Right cardiac atrium (tissue), 5 donors: ENCODE measurements around the gene S100A14. TPM values are rescaled to one million over a fixed set of nuclear protein-coding genes. Genes with fewer than 3 reads are reported as not detected.
A peak's percentile ranks its signal among the peaks of the same experiment; 100 is the strongest.
"Not testable (repeated sequence)": the region's sequence is repeated elsewhere in the genome, so short reads cannot be mapped to it uniquely, and the experiment has no call there.

Experiments
- ATAC-seq, 2 donors: fragments of 200-7000 bp; cut with Tn5 transposase; one replicate each; pipeline versions ENCODE4 v1.8.0 to v1.9.1; 2020; ENCODE audit warnings: moderate library complexity in 2 of 2, mild to moderate bottlenecking in 1 of 2
- DNase-seq, 3 donors: peaks; one replicate each; pipeline ENCODE4 v3.0.0-alpha.2; 2020
- H3K27ac ChIP-seq: one replicate; pipeline ENCODE4 v1.5.1; 2013; ENCODE audit warnings: mild to moderate bottlenecking, low read length, control low read depth, moderate library complexity
- H3K27me3 ChIP-seq: one replicate; pipeline ENCODE4 v1.6.1; 2013; ENCODE audit not compliant: control insufficient read depth, insufficient read depth
- H3K4me1 ChIP-seq: one replicate; pipeline ENCODE4 v1.6.1; 2013; ENCODE audit warnings: low read length; ENCODE audit not compliant: control insufficient read depth, insufficient read depth
- H3K4me3 ChIP-seq: one replicate; pipeline ENCODE4 v1.5.1; 2013; ENCODE audit warnings: low read length, control low read depth
- H3K9me3 ChIP-seq: one replicate; pipeline ENCODE4 v1.6.1; 2013; ENCODE audit warnings: low read length; ENCODE audit not compliant: control insufficient read depth
- WGBS: extraction: QIAGEN DNeasy Blood & Tissue Kit; methylation state at CpG from one replicate; pipeline ENCODE4 v1.1.7; 2013; 5-methylcytosine and 5-hydroxymethylcytosine counted together
- intact Hi-C, 4 donors: fragments of 100-400 bp; cut with DNase I; formaldehyde crosslinking; loops; one replicate each; pipeline versions ENCODE4 v1.11.0 to v1.14.0; 2022 to 2023
- polyA plus RNA-seq: library from polyadenylated mRNA; stranded (reverse); fragments of 200-250 nt; gene quantifications from one replicate; pipeline ENCODE4 v1.2.3, GENCODE V29; 2013
- total RNA-seq, 4 donors: library from RNA; stranded (reverse); fragmentation: NEBNext Ultra II Directional; extraction: Animal tissue kit (Norgen Biotek cat#: 25700); gene quantifications; one replicate each; pipeline ENCODE4 v1.2.1, GENCODE V29; 2021
- donor health status: healthy with polysubstance abuse.
- donor health status: DM: no; HTN: yes; CAD: no.
- donor health status: DM: no; HTN: no; CAD: no.
- donor health status: DM: no; HTN: yes; CAD: no; lungs with severe emphysema.
- donor health status: DM: yes; HTN: yes; CAD: no.

S100A14 gene
- total and polyA plus RNA-seq, 5 donors, result 2.5 to 5.6 (median 4.3) TPM

DNA sequence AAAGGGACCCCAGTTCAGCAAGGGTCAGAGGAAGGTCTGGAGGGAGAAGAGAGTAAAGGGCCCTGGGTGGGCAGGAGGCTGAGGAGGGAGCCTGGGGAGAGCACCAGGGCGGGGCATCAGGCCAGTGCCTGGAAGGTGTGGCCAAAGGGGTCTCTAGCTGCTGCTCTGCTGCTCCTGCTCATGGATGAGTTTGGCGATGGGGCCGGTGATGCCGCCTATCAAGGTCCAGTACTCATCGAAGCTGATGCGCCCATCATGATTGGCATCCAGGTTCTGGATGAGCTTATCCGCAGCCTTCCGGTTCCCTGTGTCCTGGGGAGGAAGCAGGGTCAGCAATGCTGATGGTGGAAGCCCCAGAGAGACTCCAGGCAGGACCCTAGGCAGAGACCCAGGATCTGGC lies 8.7 kb downstream of the S100A14 start:
- 83% methylated on average over 8 of the region's 8 CpGs for WGBS
- Histone ChIP-seq H3K9me3 (no peaks in the 10 kb centered on the region), H3K27me3 (no peaks in the 10 kb centered on the region), H3K27ac (peak overlapping the region; percentile 77), H3K4me1 (peaks cover 12% of the 10 kb centered on the region), H3K4me3 (no peak overlapping the region)
- intact Hi-C loops, result no loop called here
- no peak for DNase-seq
- ATAC-seq, result no peak

GRCh38 chr1:153606194-153606593 lies 9.9 kb downstream of the S100A14 start:
- no peak overlapping the region for H3K4me3 ChIP-seq
- DNase-seq, result no peak
- H3K27me3 ChIP-seq, result no peaks in the 10 kb centered on the region
- 93% methylated on average over 11 of the region's 11 CpGs for WGBS
- H3K4me1 ChIP-seq, result peaks cover 12% of the 10 kb centered on the region
- H3K27ac ChIP-seq, result no peak overlapping the region
- intact Hi-C loops, result no loop called here
- H3K9me3 ChIP-seq, result no peaks in the 10 kb centered on the region
- no peak for ATAC-seq

GRCh38 chr1:153602749-153603148 lies 13.4 kb downstream of the S100A14 start:
- DNase-seq (no peak), ATAC-seq (no peak)
- H3K9me3 ChIP-seq, result no peaks in the 10 kb centered on the region
- intact Hi-C loops, result no loop called here
- H3K4me3 ChIP-seq, result no peak overlapping the region
- no peaks in the 10 kb centered on the region for H3K27me3 ChIP-seq
- 92% methylated on average over 6 of the region's 6 CpGs for WGBS
- H3K27ac ChIP-seq, result no peak overlapping the region
- H3K4me1 ChIP-seq, result no peaks in the 10 kb centered on the region

GRCh38 chr1:153599847-153600246 lies 16.3 kb downstream of the S100A14 start:
- Histone ChIP-seq H3K9me3 (no peaks in the 10 kb centered on the region), H3K27ac (no peak overlapping the region), H3K4me3 (no peak overlapping the region), H3K27me3 (no peaks in the 10 kb centered on the region), H3K4me1 (no peaks in the 10 kb centered on the region)
- 91% methylated on average over 7 of the region's 7 CpGs for WGBS
- DNase-seq (no peak), ATAC-seq (no peak)
- intact Hi-C loops, result no loop called here

DNA sequence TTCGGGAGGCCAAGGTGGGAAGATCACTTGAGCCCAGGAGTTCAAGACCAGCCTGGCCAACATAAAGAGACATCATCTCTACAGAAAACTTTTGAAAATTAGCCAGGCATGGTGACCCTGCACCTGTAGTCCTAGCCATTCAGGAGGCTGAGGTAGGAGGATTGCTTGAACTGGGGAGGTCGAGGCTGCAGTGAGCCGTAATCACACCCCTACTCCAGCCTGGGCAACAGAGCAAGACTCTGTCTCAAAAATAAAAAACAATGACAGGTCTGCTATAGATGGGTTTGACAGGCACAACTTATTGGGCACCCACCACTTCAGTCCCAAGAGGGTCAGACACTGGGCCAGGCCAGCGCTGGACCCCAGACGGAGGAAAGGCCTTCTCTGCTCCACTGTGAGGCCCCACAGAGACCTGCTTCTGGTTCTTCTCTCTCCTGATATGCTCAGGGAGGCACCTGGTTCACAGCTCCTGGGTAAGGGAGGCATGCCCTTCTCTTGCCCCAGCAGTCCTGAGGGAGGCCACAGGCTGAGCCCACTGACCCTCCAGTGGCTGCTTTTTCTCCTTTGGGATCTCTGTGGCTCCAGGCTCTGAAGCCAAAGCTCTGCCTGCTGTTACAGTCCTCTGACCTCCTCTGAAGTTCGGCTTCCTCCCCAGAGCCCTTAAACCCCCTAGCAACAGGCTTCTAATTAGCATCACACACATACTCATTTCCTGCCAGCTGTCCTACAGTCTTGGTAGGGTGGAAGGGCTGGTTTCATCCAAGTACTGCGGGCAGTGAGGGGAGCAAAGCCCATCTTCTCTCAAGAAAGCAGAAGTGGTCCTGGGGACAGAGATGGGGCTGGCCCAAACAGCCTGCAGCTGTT lies 17.6 kb downstream of the S100A14 start:
- no peaks in the 10 kb centered on the region for H3K4me1 ChIP-seq
- DNase-seq (no peak), ATAC-seq (peak; percentile 29 to 53)
- H3K9me3 ChIP-seq, result no peaks in the 10 kb centered on the region
- no peak overlapping the region for H3K4me3 ChIP-seq
- 67% methylated on average over 7 of the region's 7 CpGs for WGBS
- intact Hi-C loops, result no loop called here
- H3K27me3 ChIP-seq, result no peaks in the 10 kb centered on the region
- no peak overlapping the region for H3K27ac ChIP-seq

- H3K4me1 ChIP-seq, result no peaks in the 10 kb centered on the region
- ATAC-seq (no peak), DNase-seq (no peak)
- H3K27ac ChIP-seq, result no peak overlapping the region
- H3K9me3 ChIP-seq, result no peaks in the 10 kb centered on the region
- H3K4me3 ChIP-seq, result no peak overlapping the region
- WGBS, result 91% methylated on average over 6 of the region's 6 CpGs
- H3K27me3 ChIP-seq, result no peaks in the 10 kb centered on the region
- intact Hi-C loops, result no loop called here
Observed at GRCh38 chr1:153597206-153597605, 18.9 kb downstream of the S100A14 start.

DNA sequence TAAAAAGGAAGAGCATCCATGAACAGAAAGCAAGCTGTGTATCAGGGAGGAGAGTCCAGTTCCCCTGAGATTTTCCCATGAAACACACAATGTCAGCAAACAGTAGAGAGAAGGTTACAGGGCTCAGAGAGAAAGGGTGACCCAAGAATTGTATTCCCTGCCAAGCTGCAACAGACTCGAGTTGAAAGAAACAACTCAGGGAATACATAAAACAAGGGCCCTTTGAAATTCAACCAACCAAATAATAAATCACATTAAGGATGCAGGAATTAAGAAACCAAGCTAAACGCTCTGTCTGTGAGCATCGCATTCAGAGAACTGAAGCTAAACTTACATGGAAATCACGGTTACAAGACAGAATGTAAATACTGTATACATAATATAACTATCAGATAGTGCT lies 23.4 kb downstream of the S100A14 start:
- intact Hi-C loops, result no loop called here
- Histone ChIP-seq H3K27ac (no peak overlapping the region), H3K9me3 (no peaks in the 10 kb centered on the region), H3K27me3 (no peaks in the 10 kb centered on the region), H3K4me3 (no peak overlapping the region), H3K4me1 (no peaks in the 10 kb centered on the region)
- DNase-seq (no peak), ATAC-seq (no peak)
- WGBS, result 57% methylated on average over 4 of the region's 4 CpGs

DNA sequence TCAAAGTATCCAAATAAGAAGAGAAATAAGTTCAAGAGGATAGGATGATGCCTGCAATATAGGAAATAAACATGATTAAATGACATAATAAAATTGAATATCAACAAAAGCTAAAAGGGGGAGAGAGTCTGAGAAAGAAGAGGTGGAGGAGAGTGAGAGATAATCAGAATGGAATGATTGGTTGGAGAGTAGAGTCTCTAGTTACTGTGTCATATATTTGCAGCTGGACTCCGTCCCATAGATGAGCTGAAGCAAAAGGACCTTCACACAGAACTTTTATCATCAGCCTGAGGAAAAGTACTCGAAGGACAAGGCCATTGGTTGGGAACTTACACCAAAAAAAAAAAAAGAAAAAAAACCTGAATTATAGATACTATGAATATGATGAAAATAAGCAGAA lies 27.6 kb downstream of the S100A14 start:
- Histone ChIP-seq H3K27ac (no peak overlapping the region), H3K9me3 (no peaks in the 10 kb centered on the region), H3K4me3 (no peak overlapping the region), H3K4me1 (no peaks in the 10 kb centered on the region), H3K27me3 (no peaks in the 10 kb centered on the region)
- 65% methylated on average over 2 of the region's 2 CpGs for WGBS
- intact Hi-C loops, result no loop called here
- ATAC-seq, result no peak
- no peak for DNase-seq

DNA sequence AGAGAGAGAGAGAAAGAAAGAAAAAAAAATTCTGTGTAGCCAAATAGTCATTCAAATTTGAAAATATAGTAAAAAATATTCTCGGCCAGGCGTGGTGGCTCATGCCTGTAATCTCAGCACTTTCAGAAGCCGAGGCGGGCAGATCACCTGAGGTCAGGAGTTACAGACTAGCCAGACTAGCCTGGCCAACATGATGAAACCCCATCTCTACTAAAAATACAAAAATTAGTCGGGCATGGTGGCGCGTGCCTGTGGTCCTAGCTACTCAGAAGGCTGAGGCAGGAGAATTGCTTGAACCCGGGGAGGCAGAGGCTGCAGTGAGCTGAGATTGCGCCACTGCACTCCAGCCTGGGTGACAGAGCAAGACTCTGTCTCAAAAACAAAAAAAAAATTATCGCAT lies 28.1 kb downstream of the S100A14 start:
- WGBS, result 93% methylated on average over 10 of the region's 10 CpGs
- intact Hi-C loops, ATAC-seq: not testable (repeated sequence)

DNA sequence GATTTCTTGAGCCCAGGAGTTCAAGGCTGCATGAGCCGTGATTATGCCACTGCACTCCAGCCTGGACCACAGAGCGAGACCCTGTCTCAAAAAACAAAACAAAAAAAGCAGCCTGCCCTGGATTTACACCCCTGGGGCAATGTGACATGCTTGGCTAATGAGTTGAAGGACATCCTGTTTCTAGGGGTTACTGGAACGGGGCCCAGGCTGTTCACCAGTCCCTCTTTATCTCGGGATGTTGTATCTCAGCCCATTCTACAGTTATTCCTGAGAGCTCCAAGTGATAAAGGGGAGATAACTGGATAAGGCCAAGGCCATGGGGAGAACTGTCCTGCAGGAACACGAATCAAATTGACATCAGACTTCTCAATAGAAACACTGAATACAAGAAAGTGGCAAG lies 28.8 kb downstream of the S100A14 start:
- Histone ChIP-seq H3K27me3 (no peaks in the 10 kb centered on the region), H3K4me1 (no peaks in the 10 kb centered on the region), H3K9me3 (no peaks in the 10 kb centered on the region), H3K27ac (no peak overlapping the region), H3K4me3 (no peak overlapping the region)
- intact Hi-C loops, result no loop called here
- 38% methylated on average over 5 of the region's 5 CpGs for WGBS
- no peak for DNase-seq
- peak; percentile 50 to 68 for ATAC-seq

More for the DNA sequence above, 28.1 kb downstream of the S100A14 start:
- not testable (repeated sequence) for H3K4me3 ChIP-seq, H3K27me3 ChIP-seq, H3K27ac ChIP-seq, DNase-seq, H3K4me1 ChIP-seq, H3K9me3 ChIP-seq

DNA sequence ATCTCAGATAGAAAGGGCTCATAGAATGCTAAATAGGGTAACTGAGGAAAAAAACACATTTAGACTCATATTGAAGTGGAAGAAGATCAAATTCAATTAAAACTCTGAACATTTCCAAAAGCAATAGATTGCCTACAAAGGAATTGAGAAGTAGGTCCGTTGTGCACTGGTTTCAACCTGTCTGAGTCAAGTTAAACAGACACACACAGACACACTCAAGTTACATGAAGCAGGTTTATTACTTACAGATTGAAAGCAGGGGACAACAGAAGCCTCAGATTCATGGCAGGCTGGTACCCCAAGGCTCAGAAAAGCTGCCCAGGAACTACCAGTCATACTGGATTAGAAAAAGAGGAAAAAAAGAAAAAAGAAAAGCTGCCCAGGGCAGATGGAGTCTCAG lies 29.8 kb downstream of the S100A14 start:
- Histone ChIP-seq H3K4me3 (no peak overlapping the region), H3K27me3 (no peaks in the 10 kb centered on the region), H3K4me1 (no peaks in the 10 kb centered on the region), H3K27ac (no peak overlapping the region), H3K9me3 (no peaks in the 10 kb centered on the region)
- DNase-seq (no peak), ATAC-seq (no peak)
- 44% methylated on average over 1 of the region's 1 CpG for WGBS
- intact Hi-C loops, result no loop called here

DNA sequence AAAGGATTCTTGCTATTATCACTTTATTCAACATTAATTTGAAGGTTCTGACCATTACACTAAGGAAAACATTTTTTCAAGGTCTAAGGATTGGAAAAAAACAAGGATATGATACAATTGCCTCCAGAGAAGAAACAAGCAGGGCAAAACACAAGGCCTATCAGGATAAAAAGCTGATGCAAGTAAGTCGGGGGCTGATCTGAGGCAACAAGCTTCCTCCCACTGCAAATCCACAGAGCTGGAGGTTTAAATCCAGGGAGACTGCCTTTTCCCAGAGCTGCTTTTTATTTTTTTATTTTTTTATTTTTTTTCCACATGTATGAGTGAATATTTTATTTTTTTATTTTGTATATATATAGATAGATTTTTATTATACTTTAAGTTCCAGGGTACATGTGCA lies 31.1 kb downstream of the S100A14 start:
- Histone ChIP-seq H3K9me3 (no peaks in the 10 kb centered on the region), H3K4me1 (no peaks in the 10 kb centered on the region), H3K4me3 (no peak overlapping the region), H3K27ac (no peak overlapping the region), H3K27me3 (no peaks in the 10 kb centered on the region)
- intact Hi-C loops, result no loop called here
- DNase-seq, result no peak
- 95% methylated on average over 1 of the region's 1 CpG for WGBS
- ATAC-seq, result no peak
